ENCODE results near the gene TBKBP1. TPM values are rescaled to one million over a fixed set of nuclear protein-coding genes. Genes with fewer than 3 reads are reported as not detected.

TBKBP1 gene
- total RNA-seq, 1 donor from 2014 or later, result 3.0 TPM

DNA sequence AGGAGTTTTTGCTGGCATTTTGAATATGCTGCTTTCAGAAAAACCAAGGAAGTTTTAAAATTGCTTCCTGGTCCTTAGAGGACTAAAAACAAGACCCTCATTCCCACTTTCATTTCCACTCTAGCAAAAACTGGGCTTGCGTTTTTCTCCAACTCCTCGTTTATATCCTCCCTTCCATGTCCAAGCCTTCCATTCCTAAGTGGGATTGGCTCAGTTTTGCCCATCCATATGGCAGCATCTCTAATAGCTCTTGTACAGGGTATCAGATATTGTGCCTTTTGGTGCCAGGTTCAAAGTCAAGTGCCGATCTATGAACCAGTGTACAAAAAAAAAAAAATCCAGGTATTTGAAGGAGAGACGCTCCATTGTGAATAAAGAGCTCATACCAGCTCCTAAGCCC, 9.9 kb upstream of the TBKBP1 start:
- Histone ChIP-seq H3K9me3 (ENCODE audit: low read depth) (no peaks in the 10 kb centered on the region), H3F3A (ENCODE audit: low read depth) (peaks cover 87% of the 10 kb centered on the region), H3K79me2 (ENCODE audit: low read depth) (no peaks in the 10 kb centered on the region), H3K4me1 (peaks cover 15% of the 10 kb centered on the region), H3K27me3 (no peaks in the 10 kb centered on the region), H3K4me2 (no peak overlapping the region), H3K9ac (no peak overlapping the region), H3K36me3 (peaks cover 21% of the 10 kb centered on the region), H2AFZ (replicated peaks) (no peak overlapping the region), H4K20me1 (ENCODE audit: low read depth) (peaks cover 54% of the 10 kb centered on the region), H3K4me3 (no peak overlapping the region), H3K27ac (peak overlapping the region; percentile 14)
- Mint-ChIP-seq H3K36me3 (peaks cover 40% of the 10 kb centered on the region), H3K9me3 (no peaks in the 10 kb centered on the region), H3K4me3 (no peak overlapping the region), H3K4me1 (peaks cover 11% of the 10 kb centered on the region), H3K27ac (no peak overlapping the region), H3K27me3 (ENCODE audit: insufficient read depth, low read depth) (peaks cover 2% of the 10 kb centered on the region)
- no peak for DNase-seq (ENCODE audit: low spot score)
- TF ChIP-seq EZH2phosphoT487 (IDR thresholded peaks at IDR 0.05) (no peak), EZH2 (IDR thresholded peaks at IDR 0.05) (no peak)
- TF ChIP-seq, protein P1, sequence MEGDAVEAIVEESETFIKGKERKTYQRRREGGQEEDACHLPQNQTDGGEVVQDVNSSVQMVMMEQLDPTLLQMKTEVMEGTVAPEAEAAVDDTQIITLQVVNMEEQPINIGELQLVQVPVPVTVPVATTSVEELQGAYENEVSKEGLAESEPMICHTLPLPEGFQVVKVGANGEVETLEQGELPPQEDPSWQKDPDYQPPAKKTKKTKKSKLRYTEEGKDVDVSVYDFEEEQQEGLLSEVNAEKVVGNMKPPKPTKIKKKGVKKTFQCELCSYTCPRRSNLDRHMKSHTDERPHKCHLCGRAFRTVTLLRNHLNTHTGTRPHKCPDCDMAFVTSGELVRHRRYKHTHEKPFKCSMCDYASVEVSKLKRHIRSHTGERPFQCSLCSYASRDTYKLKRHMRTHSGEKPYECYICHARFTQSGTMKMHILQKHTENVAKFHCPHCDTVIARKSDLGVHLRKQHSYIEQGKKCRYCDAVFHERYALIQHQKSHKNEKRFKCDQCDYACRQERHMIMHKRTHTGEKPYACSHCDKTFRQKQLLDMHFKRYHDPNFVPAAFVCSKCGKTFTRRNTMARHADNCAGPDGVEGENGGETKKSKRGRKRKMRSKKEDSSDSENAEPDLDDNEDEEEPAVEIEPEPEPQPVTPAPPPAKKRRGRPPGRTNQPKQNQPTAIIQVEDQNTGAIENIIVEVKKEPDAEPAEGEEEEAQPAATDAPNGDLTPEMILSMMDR (IDR thresholded peaks at IDR 0.05), result no peak

DNA sequence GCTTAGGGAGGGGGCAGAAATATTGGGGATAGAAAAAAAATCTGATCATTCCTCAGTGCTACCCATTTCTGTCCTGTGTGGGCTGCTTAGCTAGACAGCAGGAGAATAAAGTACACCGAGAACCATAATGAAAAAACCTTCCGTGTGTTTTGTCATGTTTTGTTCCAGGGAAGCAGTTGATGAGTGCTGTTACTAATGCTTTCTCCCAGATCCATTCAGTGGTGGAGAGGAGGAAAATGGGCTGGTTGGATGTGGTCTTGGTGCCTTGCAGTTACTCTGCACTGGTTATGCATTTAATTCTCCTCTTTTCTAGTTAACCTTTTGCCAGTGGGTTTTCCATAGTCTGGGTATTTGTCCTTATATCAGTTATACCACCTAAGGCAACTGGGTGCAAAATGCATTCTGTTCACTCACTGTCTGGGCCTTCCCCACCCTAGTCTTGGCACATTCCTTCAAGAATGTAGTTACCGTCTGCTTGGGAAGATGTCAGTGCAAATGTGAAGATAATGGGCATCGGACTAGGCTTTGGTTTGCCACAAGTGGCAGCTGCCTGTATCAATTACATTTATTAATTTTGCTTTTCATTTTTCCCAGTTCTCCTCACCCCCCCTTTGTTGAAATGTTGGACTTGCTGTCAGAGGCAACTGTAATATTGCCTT, 9.3 kb upstream of the TBKBP1 start:
- no peak overlapping the region for H2AFZ ChIP-seq (replicated peaks)
- H3K4me1 ChIP-seq, result peaks cover 15% of the 10 kb centered on the region
- no peak overlapping the region for H3K27ac ChIP-seq
- peaks cover 83% of the 10 kb centered on the region for H3F3A ChIP-seq (ENCODE audit: low read depth)
- H3K79me2 ChIP-seq (ENCODE audit: low read depth), result no peaks in the 10 kb centered on the region
- H3K9me3 Mint-ChIP-seq, result no peaks in the 10 kb centered on the region
- no peaks in the 10 kb centered on the region for H3K27me3 ChIP-seq
- no peak overlapping the region for H3K4me3 ChIP-seq
- H3K36me3 ChIP-seq, result peaks cover 21% of the 10 kb centered on the region
- no peak for DNase-seq (ENCODE audit: low spot score)
- no peaks in the 10 kb centered on the region for H3K9me3 ChIP-seq (ENCODE audit: low read depth)
- peaks cover 51% of the 10 kb centered on the region for H4K20me1 ChIP-seq (ENCODE audit: low read depth)
- peaks cover 11% of the 10 kb centered on the region for H3K4me1 Mint-ChIP-seq
- TF ChIP-seq EZH2phosphoT487 (IDR thresholded peaks at IDR 0.05), result no peak
- TF ChIP-seq, protein P1 (IDR thresholded peaks at IDR 0.05), result no peak
- no peak for TF ChIP-seq EZH2 (IDR thresholded peaks at IDR 0.05)
- no peak overlapping the region for H3K27ac Mint-ChIP-seq
- H3K4me3 Mint-ChIP-seq, result no peak overlapping the region
- H3K4me2 ChIP-seq, result no peak overlapping the region
- peaks cover 38% of the 10 kb centered on the region for H3K36me3 Mint-ChIP-seq
- H3K9ac ChIP-seq, result no peak overlapping the region
- H3K27me3 Mint-ChIP-seq (ENCODE audit: insufficient read depth, low read depth), result peaks cover 2% of the 10 kb centered on the region

DNA sequence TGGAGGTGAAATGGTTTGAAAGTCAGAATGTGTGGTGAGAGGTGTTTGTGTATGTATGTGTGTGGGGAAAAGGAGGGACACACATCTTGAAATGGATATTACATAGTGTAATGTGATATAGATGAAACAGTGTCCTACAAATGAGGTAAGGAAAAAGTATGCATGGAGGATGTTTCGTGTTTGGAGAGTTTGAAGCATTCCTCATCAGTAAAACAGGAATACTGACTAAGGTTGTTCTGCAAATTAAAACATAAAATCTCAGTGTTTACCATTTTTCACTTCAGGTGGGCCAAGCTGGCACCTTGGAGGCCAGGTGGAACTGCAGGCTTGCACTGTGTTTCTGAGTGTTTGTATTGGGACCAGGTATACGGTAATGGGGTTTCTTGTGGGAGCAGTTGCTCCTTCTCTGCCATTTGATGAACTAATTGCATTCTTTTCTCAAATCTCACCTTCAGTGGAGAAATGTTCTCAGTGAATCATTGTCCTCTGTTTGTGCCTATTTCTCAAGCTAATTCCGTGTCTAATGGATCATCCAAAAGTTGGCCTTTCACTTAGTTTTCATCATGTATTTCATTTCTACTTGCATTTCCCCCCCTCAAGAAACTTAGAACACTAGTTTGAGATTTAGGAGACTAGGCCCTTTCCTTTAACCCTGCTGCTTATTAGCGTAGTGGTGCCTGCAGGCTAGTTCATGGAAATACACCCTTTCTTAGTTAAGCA, 8.2 kb upstream of the TBKBP1 start:
- Mint-ChIP-seq H3K27me3 (ENCODE audit: insufficient read depth, low read depth) (peaks cover 2% of the 10 kb centered on the region), H3K4me1 (peaks cover 11% of the 10 kb centered on the region), H3K36me3 (peaks cover 30% of the 10 kb centered on the region), H3K4me3 (no peak overlapping the region), H3K27ac (no peak overlapping the region), H3K9me3 (no peaks in the 10 kb centered on the region)
- H3K4me3 ChIP-seq, result no peak overlapping the region
- H3K36me3 ChIP-seq, result peaks cover 11% of the 10 kb centered on the region
- no peak overlapping the region for H3K4me2 ChIP-seq
- no peaks in the 10 kb centered on the region for H3K27me3 ChIP-seq
- no peak overlapping the region for H3K9ac ChIP-seq
- TF ChIP-seq, protein P1 (IDR thresholded peaks at IDR 0.05), result no peak
- TF ChIP-seq EZH2 (IDR thresholded peaks at IDR 0.05) (no peak), EZH2phosphoT487 (IDR thresholded peaks at IDR 0.05) (no peak)
- H2AFZ ChIP-seq (replicated peaks), result no peak overlapping the region
- no peak for DNase-seq (ENCODE audit: low spot score)
- H3K27ac ChIP-seq, result no peak overlapping the region
- H3K79me2 ChIP-seq (ENCODE audit: low read depth), result no peaks in the 10 kb centered on the region
- H4K20me1 ChIP-seq (ENCODE audit: low read depth), result peaks cover 45% of the 10 kb centered on the region
- H3F3A ChIP-seq (ENCODE audit: low read depth), result peaks cover 73% of the 10 kb centered on the region
- H3K9me3 ChIP-seq (ENCODE audit: low read depth), result no peaks in the 10 kb centered on the region
- peaks cover 15% of the 10 kb centered on the region for H3K4me1 ChIP-seq

Measured in neural progenitor cell (in vitro differentiated cells).